Lower lobe of right lung (tissue), 2 donors: ENCODE data around the gene ZDHHC17. TPM values are rescaled to one million over a fixed set of nuclear protein-coding genes. Genes with fewer than 3 reads are reported as not detected.

Experiments
- ATAC-seq, 2 donors: fragments of 200-7000 bp; cut with Tn5 transposase; one replicate each; pipeline ENCODE4 v1.9.1; 2020 to 2022; ENCODE audit warnings: mild to moderate bottlenecking in 2 of 2, moderate library complexity in 2 of 2
- DNase-seq: peaks from one replicate; pipeline ENCODE4 v3.0.0-alpha.2; 2020
- H3K27ac ChIP-seq: fragments of 200-600 bp; one replicate; pipeline ENCODE4 v1.8.0; 2022
- H3K27me3 ChIP-seq: fragments of 200-600 bp; one replicate; pipeline ENCODE4 v1.8.0; 2022; ENCODE audit warnings: low read depth
- H3K36me3 ChIP-seq: fragments of 200-600 bp; one replicate; pipeline ENCODE4 v1.8.0; 2022; ENCODE audit warnings: mild to moderate bottlenecking
- H3K4me1 ChIP-seq: fragments of 200-600 bp; one replicate; pipeline ENCODE4 v1.8.0; 2022
- H3K4me3 ChIP-seq: fragments of 200-600 bp; one replicate; pipeline ENCODE4 v1.8.0; 2022; ENCODE audit warnings: mild to moderate bottlenecking
- H3K9me3 ChIP-seq: fragments of 200-600 bp; one replicate; pipeline ENCODE4 v1.8.0; 2022
- intact Hi-C: fragments of 100-400 bp; cut with DNase I; formaldehyde crosslinking; loops from one replicate; pipeline ENCODE4 v1.11.0; 2022
- long read RNA-seq: library from polyadenylated mRNA; unstranded; transcript quantifications from one replicate; pipeline ENCODE4 v2.0.0, GENCODE V29; 2021
- total RNA-seq: library from RNA; stranded (reverse); fragmentation: NEBNext Ultra II Directional; extraction: Animal tissue kit (Norgen Biotek cat#: 25700); gene quantifications from one replicate; pipeline ENCODE4 v1.2.1, GENCODE V29; 2021
- TF ChIP-seq, protein P1 (sequence below): fragments of 200-600 bp; IDR thresholded peaks from one replicate; pipeline ENCODE4 v1.8.0; 2022; ENCODE audit warnings: antibody characterized with exemption, mild to moderate bottlenecking
- donor health status: DM: no; HTN: yes; CAD: no; lungs with severe emphysema.

ZDHHC17 gene, protein sequence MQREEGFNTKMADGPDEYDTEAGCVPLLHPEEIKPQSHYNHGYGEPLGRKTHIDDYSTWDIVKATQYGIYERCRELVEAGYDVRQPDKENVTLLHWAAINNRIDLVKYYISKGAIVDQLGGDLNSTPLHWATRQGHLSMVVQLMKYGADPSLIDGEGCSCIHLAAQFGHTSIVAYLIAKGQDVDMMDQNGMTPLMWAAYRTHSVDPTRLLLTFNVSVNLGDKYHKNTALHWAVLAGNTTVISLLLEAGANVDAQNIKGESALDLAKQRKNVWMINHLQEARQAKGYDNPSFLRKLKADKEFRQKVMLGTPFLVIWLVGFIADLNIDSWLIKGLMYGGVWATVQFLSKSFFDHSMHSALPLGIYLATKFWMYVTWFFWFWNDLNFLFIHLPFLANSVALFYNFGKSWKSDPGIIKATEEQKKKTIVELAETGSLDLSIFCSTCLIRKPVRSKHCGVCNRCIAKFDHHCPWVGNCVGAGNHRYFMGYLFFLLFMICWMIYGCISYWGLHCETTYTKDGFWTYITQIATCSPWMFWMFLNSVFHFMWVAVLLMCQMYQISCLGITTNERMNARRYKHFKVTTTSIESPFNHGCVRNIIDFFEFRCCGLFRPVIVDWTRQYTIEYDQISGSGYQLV
- 27.9 TPM for total RNA-seq
- long read RNA-seq, full-length matches to known transcripts = 4 of 24 reads
- long read RNA-seq, partial matches to known transcripts = 7 of 24 reads
- long read RNA-seq, other reads (novel, unspliced or antisense) = 13 of 24 reads

DNA sequence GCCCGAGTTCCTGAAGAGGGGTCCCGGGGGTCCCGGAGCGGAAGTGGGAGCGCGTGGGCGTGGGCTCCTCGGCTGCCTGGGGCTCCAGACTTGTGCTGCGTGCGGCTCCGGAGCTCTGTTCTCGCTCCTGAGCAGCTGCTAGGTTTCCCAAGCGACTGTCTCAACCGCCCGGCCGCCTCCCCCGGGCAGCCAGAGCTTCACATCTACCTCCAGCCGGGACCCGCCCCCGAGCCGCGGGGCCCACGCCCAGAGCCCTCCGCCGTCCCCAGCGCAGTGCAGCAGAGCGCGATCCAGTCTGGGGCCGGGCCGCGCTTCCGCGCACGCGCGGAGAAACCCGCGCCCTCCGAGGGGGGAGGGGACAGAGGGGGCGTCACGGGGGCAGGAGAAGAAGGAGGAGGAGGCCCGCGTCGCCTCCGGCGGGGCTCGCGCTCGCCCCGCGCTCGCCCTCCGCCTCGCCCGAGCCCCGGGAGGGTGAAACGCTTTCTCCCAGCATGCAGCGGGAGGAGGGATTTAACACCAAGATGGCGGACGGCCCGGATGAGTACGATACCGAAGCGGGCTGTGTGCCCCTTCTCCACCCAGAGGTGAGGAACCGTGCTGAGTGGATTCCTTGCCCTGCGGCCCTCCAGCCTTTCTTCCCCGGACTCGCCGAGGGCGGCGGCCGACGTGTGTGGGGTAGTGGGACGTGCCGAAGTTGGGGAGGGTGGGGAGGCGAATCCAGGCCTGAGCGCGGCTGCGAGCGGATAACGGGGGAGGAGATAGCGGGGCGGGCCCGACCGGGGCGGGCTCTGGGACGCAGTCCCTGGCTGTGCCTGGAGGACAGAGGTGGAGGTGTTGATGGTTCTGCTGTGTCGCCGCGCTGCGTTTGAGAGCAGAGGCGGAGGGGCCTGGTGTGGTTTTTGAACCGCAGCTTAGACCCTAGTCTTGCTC is at the start of gene ZDHHC17:
Gene ZDHHC17, plus strand, starts transcription at position 370 of the 930 bp plus-strand sequence. Its CDS starts 122 bp downstream, at position 492.
- H3K36me3 ChIP-seq = no peaks in the 10 kb centered on the region
- intact Hi-C loops = no loop called here
- ATAC-seq = peak; percentile 97 to 98
- H3K4me1 ChIP-seq = peaks cover 30% of the 10 kb centered on the region
- TF ChIP-seq, protein P1, sequence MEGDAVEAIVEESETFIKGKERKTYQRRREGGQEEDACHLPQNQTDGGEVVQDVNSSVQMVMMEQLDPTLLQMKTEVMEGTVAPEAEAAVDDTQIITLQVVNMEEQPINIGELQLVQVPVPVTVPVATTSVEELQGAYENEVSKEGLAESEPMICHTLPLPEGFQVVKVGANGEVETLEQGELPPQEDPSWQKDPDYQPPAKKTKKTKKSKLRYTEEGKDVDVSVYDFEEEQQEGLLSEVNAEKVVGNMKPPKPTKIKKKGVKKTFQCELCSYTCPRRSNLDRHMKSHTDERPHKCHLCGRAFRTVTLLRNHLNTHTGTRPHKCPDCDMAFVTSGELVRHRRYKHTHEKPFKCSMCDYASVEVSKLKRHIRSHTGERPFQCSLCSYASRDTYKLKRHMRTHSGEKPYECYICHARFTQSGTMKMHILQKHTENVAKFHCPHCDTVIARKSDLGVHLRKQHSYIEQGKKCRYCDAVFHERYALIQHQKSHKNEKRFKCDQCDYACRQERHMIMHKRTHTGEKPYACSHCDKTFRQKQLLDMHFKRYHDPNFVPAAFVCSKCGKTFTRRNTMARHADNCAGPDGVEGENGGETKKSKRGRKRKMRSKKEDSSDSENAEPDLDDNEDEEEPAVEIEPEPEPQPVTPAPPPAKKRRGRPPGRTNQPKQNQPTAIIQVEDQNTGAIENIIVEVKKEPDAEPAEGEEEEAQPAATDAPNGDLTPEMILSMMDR = no peak
- H3K9me3 ChIP-seq = no peaks in the 10 kb centered on the region
- peak within 1 kb of the TSS; percentile 87 for H3K4me3 ChIP-seq
- peak within 1 kb of the TSS; percentile 97 for H3K27ac ChIP-seq
- DNase-seq = peak; percentile 94
- no peaks in the 10 kb centered on the region for H3K27me3 ChIP-seq

DNA sequence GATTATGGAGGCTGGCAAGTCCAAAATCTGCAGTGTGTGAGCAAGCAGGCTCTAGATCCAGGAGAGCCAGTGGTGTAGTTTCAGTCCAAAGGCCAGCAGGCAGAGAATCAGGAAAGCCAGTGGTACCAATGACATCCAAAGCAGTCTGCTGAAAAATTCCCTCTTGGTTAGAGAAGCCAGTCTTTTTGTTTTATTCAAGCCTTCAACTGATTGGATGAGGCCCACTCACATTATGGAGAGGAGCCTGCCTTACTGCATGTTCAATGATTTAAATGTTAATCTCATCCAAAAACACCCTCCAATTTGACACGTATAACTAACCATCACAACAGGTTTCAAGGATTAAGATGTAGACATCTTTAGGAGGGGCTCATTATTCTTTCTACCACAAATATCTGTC is 49.5 kb upstream of the ZDHHC17 start:
- ATAC-seq (no peak), DNase-seq (no peak)
- no peak overlapping the region for H3K4me3 ChIP-seq
- intact Hi-C loops = no loop called here
- H3K4me1 ChIP-seq = no peaks in the 10 kb centered on the region
- no peaks in the 10 kb centered on the region for H3K27me3 ChIP-seq
- H3K27ac ChIP-seq = no peak overlapping the region
- no peaks in the 10 kb centered on the region for H3K36me3 ChIP-seq
- H3K9me3 ChIP-seq = no peaks in the 10 kb centered on the region
- TF ChIP-seq, protein P1 = no peak

DNA sequence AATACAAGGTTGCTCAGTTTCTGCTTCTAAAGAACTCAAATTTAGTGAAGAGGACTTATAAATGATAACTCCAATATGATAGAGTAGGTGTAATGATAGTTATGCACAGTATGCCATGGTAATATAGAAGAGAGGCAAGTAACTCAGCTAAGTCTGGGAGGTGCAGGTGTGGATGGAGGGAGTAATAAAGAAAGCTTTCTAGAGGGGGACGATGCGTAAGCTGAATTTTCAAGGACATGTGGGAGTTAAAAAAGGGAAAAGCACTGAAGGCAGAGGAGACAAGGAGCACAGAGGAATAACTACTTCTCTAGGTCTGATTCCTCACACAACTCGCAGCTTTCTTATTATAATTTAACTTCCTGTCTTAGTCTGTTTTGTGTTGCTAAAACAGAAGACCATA is 49.1 kb upstream of the ZDHHC17 start:
- Histone ChIP-seq H3K27me3 (no peaks in the 10 kb centered on the region), H3K4me3 (no peak overlapping the region), H3K4me1 (no peaks in the 10 kb centered on the region), H3K9me3 (no peaks in the 10 kb centered on the region), H3K27ac (no peak overlapping the region), H3K36me3 (no peaks in the 10 kb centered on the region)
- TF ChIP-seq, protein P1 = no peak
- DNase-seq (no peak), ATAC-seq (no peak)
- intact Hi-C loops = no loop called here

DNA sequence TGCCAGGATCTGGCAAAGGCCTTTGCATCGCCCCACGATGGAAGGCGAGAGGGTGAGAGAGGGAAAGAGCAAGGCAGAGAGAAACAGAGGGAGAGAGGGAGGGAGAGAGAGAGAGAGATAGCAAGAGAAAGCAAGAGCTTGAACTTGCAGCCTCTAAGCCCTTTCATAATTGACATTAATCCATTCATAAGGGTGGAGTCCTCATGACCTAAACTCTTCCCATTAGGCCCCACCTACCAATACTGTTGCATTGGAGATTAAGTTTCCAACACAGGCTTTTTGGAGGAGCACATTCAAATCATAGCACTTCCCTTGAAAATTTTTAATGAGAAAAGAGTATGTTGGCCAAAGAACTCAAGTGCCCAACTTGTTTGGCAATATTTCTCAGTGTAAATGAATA is 48.6 kb upstream of the ZDHHC17 start:
- Histone ChIP-seq H3K4me3 (no peak overlapping the region), H3K27me3 (no peaks in the 10 kb centered on the region), H3K4me1 (no peaks in the 10 kb centered on the region), H3K9me3 (no peaks in the 10 kb centered on the region), H3K27ac (no peak overlapping the region), H3K36me3 (no peaks in the 10 kb centered on the region)
- DNase-seq (no peak), ATAC-seq (no peak)
- TF ChIP-seq, protein P1 = no peak
- intact Hi-C loops = no loop called here

DNA sequence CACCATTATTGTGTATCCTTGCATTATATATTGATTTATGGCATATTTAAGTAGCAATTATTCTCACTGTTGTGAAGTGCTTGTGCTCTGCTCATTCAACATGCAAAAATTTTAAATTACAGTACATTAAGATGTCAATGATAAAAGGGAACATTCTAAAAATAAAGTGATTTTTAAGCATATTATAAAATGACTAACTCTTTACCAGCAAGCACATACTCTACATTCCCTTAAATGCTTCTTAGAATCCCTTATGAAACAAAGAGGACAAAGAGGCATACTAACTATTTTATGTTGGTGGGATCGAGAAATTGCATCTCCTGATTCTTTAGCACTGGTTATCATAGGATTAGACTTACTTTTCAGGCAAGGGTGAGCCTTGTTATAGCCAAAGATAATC is 46.6 kb upstream of the ZDHHC17 start:
- H3K27ac ChIP-seq = no peak overlapping the region
- DNase-seq (no peak), ATAC-seq (no peak)
- no peaks in the 10 kb centered on the region for H3K36me3 ChIP-seq
- TF ChIP-seq, protein P1 = no peak
- H3K4me3 ChIP-seq = no peak overlapping the region
- H3K4me1 ChIP-seq = no peaks in the 10 kb centered on the region
- H3K9me3 ChIP-seq = no peaks in the 10 kb centered on the region
- no peaks in the 10 kb centered on the region for H3K27me3 ChIP-seq
- intact Hi-C loops = no loop called here
